Endothelial cell of umbilical vein (primary cell): ENCODE data around the gene BACH2.

ENCODE experiments used
- GATA2 ChIP-seq: IDR thresholded peaks from 2 replicates; pipeline ENCODE4 v1.7.0; 2011; ENCODE audit warnings: low read depth, mild to moderate bottlenecking, moderate library complexity, mixed read lengths, low read length; ENCODE audit not compliant: insufficient read length, insufficient read depth
- TF ChIP-seq, protein P1 (sequence below), 2 donors: IDR thresholded peaks; 1 replicate in 1 of 2; 2 replicates in 1 of 2; pipeline ENCODE4 v1.5.1; 2011; ENCODE audit warnings: low read length in 2 of 2, mild to moderate bottlenecking in 2 of 2, moderate library complexity in 2 of 2, control low read depth in 1 of 2, inconsistent platforms in 1 of 2, low read depth in 1 of 2; ENCODE audit not compliant: insufficient read depth in 1 of 2; ENCODE audit errors: extremely low read depth in 1 of 2

DNA sequence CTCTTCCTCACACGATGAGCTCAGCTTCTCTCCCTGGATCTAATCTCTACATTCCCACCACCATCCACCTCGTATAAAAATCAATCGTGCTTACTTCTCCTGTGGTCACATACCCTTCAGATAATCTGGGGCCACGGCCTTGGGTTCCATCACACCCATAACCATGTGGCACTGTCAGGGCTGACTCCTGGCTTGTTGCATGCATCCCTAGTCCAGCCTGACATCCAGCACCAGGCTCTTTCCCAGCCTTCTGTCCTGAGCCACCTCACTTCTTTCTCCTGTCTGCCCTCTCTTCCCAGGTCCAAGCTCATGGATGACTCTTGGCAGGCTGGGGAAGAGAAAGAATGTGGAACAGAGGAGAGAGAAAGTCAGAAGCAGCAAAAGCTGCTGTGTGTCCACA lies 199.8 kb downstream of the BACH2 start:
- no peak for TF ChIP-seq GATA2
- TF ChIP-seq, protein P1, sequence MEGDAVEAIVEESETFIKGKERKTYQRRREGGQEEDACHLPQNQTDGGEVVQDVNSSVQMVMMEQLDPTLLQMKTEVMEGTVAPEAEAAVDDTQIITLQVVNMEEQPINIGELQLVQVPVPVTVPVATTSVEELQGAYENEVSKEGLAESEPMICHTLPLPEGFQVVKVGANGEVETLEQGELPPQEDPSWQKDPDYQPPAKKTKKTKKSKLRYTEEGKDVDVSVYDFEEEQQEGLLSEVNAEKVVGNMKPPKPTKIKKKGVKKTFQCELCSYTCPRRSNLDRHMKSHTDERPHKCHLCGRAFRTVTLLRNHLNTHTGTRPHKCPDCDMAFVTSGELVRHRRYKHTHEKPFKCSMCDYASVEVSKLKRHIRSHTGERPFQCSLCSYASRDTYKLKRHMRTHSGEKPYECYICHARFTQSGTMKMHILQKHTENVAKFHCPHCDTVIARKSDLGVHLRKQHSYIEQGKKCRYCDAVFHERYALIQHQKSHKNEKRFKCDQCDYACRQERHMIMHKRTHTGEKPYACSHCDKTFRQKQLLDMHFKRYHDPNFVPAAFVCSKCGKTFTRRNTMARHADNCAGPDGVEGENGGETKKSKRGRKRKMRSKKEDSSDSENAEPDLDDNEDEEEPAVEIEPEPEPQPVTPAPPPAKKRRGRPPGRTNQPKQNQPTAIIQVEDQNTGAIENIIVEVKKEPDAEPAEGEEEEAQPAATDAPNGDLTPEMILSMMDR (IDR thresholded peaks at IDR 0.05; ENCODE audit: extremely low read depth in 1 of 2, insufficient read depth in 1 of 2, low read depth in 1 of 2, low read length in 2 of 2), result no peak
